GM12878 (cell line): Measurements from ENCODE around the gene CAMTA2. TPM values are rescaled to one million over a fixed set of nuclear protein-coding genes. Genes with fewer than 3 reads are reported as not detected.

Source experiments
- ATF7 ChIP-seq: fragments of 450-650 bp; IDR thresholded peaks from 2 replicates; pipeline ENCODE4 v1.6.1; 2016; ENCODE audit warnings: low read depth, mild to moderate bottlenecking
- BHLHE40 ChIP-seq, 2 experiments: fragments of 450-650 bp in 1 of 2; IDR thresholded peaks; 2 replicates each; pipeline ENCODE4 v1.6.1; 2011 to 2017; ENCODE audit warnings: low read depth in 2 of 2, borderline replicate concordance in 1 of 2, improper control_type of control experiment in 1 of 2, low read length in 1 of 2, mild to moderate bottlenecking in 1 of 2
- BMI1 ChIP-seq: fragments of 450-650 bp; IDR thresholded peaks from 2 replicates; pipeline ENCODE4 v1.6.1; 2016; ENCODE audit warnings: mild to moderate bottlenecking, moderate library complexity, borderline replicate concordance
- CBX3 ChIP-seq: fragments of 200-600 bp; sonication (generic); IDR thresholded peaks from 2 replicates; pipeline ENCODE4 v1.6.1; 2016; ENCODE audit warnings: low read depth, borderline replicate concordance
- E2F8 ChIP-seq: fragments of 450-650 bp; IDR thresholded peaks from 2 replicates; pipeline ENCODE4 v1.6.1; 2018; ENCODE audit warnings: mild to moderate bottlenecking, low read depth, moderate library complexity; ENCODE audit not compliant: partially characterized antibody
- ETV6 ChIP-seq, 2 experiments: fragments of 450-650 bp in 1 of 2; IDR thresholded peaks in 1 of 2; conservative IDR thresholded peaks in 1 of 2; 2 replicates each; pipeline ENCODE4 v1.6.1; 2014; ENCODE audit warnings: antibody characterized with exemption in 1 of 2, borderline replicate concordance in 1 of 2, low read depth in 1 of 2, mild to moderate bottlenecking in 1 of 2, moderate library complexity in 1 of 2
- HCFC1 ChIP-seq: fragments of 150-350 bp; IDR thresholded peaks from 2 replicates; pipeline ENCODE4 v1.6.1; 2014; ENCODE audit warnings: low read length
- HDGF ChIP-seq: fragments of 450-650 bp; IDR thresholded peaks from 2 replicates; pipeline ENCODE4 v1.6.1; 2016; ENCODE audit warnings: antibody characterized with exemption
- JUNB ChIP-seq: IDR thresholded peaks from 2 replicates; pipeline ENCODE4 v1.6.1; 2016; ENCODE audit warnings: antibody characterized with exemption, mild to moderate bottlenecking
- KLF5 ChIP-seq: fragments of 450-650 bp; IDR thresholded peaks from 2 replicates; pipeline ENCODE4 v1.6.1; 2014; ENCODE audit warnings: mild to moderate bottlenecking; ENCODE audit not compliant: partially characterized antibody
- MEF2A ChIP-seq: IDR thresholded peaks from 2 replicates; pipeline ENCODE4 v1.6.1; 2011; ENCODE audit warnings: low read depth, mild to moderate bottlenecking, low read length, moderate library complexity; ENCODE audit not compliant: insufficient read depth
- NFIC ChIP-seq: IDR thresholded peaks from 2 replicates; pipeline ENCODE4 v1.6.1; 2012; ENCODE audit warnings: low read depth, mild to moderate bottlenecking, inconsistent platforms, low read length, moderate library complexity
- NFYA ChIP-seq: IDR thresholded peaks from 2 replicates; pipeline ENCODE4 v1.6.1; 2011; ENCODE audit warnings: low read depth, mild to moderate bottlenecking, low read length, improper control_type of control experiment, borderline replicate concordance
- NR2F1 ChIP-seq: fragments of 450-650 bp; conservative IDR thresholded peaks from 2 replicates; pipeline ENCODE4 v1.6.1; 2017; ENCODE audit warnings: mild to moderate bottlenecking
- PAX5 ChIP-seq: IDR thresholded peaks from 2 replicates; pipeline ENCODE4 v1.6.1; 2011; ENCODE audit warnings: low read depth, low read length, borderline replicate concordance
- SIN3A ChIP-seq: IDR thresholded peaks from 2 replicates; pipeline ENCODE4 v1.6.1; 2012; ENCODE audit warnings: low read depth, low read length, improper control_type of control experiment
- ZBTB33 ChIP-seq: fragments of 450-650 bp; IDR thresholded peaks from 2 replicates; pipeline ENCODE4 v1.6.1; 2017; ENCODE audit warnings: mild to moderate bottlenecking
- ZBTB4 ChIP-seq: fragments of 450-650 bp; formaldehyde crosslinking; IDR thresholded peaks from 2 replicates; pipeline ENCODE4 v1.4.0; 2022; ENCODE audit warnings: mild to moderate bottlenecking, moderate library complexity
- ZNF24 ChIP-seq: fragments of 450-650 bp; IDR thresholded peaks from 2 replicates; pipeline ENCODE4 v1.6.1; 2017; ENCODE audit warnings: antibody characterized with exemption, mild to moderate bottlenecking
- ZNF384 ChIP-seq: IDR thresholded peaks from 2 replicates; pipeline ENCODE4 v1.6.1; 2012; ENCODE audit warnings: low read depth, mild to moderate bottlenecking, low read length, improper control_type of control experiment, borderline replicate concordance
- ZZZ3 ChIP-seq: IDR thresholded peaks from 2 replicates; pipeline ENCODE4 v1.6.1; 2011; ENCODE audit warnings: low read depth; ENCODE audit not compliant: control insufficient read depth, insufficient read length
- polyA plus RNA-seq, 11 experiments: library from polyadenylated mRNA; depleted of rRNA in 4 of 11; unstranded in 6 of 11; stranded (reverse) in 5 of 11; fragments of >200 nt; fragmentation: Nextera tagmentation in 4 of 11; fragmentation: Illumina TruSeq in 1 of 11; extraction: Ambion mirVana in 4 of 11; extraction: Trizol in 1 of 11; gene quantifications; 1 replicate in 1 of 11; 2 replicates in 10 of 11; pipeline versions ENCODE4 v1.2.1 to v1.2.3, GENCODE V29; 2011 to 2016; ENCODE audit warnings: inconsistent platforms in 2 of 11, missing spikeins in 2 of 11, low read depth in 1 of 11
- total RNA-seq, 4 experiments: library from RNA; depleted of rRNA in 3 of 4; stranded (reverse); fragments of >200 nt in 3 of 4; fragmentation: Illumina TruSeq in 1 of 4; extraction: Trizol in 1 of 4; gene quantifications; 2 replicates each; pipeline versions ENCODE4 v1.2.1 to v1.2.3, GENCODE V29; 2013 to 2021

CAMTA2 gene
- total and polyA plus RNA-seq, 10 of the 15 experiments (the other 5 are each of a cell fraction or from before 2014, with no cell fraction given) = 0.42 to 29.3 (median 11.2) TPM

- TF ChIP-seq MEF2A (0 out of 2 replicates have a peak, but pooled peaks have one; percentile 7), ZZZ3 (no peak), NFYA (no peak), BMI1 (no peak), HDGF (no peak), BHLHE40 (IDR thresholded peaks at IDR 0.05; ENCODE audit: borderline replicate concordance in 1 of 2, low read depth in 2 of 2, low read length in 1 of 2) (no peak), SIN3A (no peak), ATF7 (no peak), CBX3 (no peak), PAX5 (peak; percentile 34; the same call in 1 of the 2 replicates), ZBTB33 (no peak), NR2F1 (no peak; the same call in 1 of the 2 replicates), JUNB (no peak), NFIC (no peak), HCFC1 (no peak), ZNF384 (no peak), ZNF24 (no peak), ZBTB4 (CRISPR knock-in tag) (no peak), KLF5 (peak; percentile 40), E2F8 (no peak), ETV6 (conservative IDR thresholded peaks at IDR 0.05 in 1 of 2, IDR thresholded peaks at IDR 0.05 in 1 of 2; ENCODE audit: borderline replicate concordance in 1 of 2, low read depth in 1 of 2) (no peak)
Measured at GRCh38 chr17:4944554-4945175, 42.8 kb downstream of the CAMTA2 start (continued).
